ENCODE results near the gene PTPRC.

DNA sequence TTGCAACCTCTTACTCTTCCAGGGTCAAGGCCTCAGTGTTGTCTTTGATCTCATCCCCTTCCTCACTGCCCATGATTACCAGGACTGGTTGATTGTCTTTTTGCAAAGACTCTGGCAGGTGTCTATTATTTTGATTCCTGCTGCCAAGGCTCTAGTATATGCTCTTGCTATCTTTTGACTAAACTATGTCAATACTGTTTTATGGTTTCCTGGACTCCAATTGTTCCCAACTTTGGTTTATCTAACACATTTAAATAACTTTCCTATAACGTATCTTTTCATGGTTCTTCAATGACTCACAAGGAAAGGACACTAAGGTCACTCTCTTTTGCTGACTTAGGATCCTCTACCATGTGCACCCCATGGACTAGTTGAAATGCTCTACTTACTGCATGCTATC, 141.5 kb downstream of the PTPRC start:
- TF ChIP-seq, protein P1, sequence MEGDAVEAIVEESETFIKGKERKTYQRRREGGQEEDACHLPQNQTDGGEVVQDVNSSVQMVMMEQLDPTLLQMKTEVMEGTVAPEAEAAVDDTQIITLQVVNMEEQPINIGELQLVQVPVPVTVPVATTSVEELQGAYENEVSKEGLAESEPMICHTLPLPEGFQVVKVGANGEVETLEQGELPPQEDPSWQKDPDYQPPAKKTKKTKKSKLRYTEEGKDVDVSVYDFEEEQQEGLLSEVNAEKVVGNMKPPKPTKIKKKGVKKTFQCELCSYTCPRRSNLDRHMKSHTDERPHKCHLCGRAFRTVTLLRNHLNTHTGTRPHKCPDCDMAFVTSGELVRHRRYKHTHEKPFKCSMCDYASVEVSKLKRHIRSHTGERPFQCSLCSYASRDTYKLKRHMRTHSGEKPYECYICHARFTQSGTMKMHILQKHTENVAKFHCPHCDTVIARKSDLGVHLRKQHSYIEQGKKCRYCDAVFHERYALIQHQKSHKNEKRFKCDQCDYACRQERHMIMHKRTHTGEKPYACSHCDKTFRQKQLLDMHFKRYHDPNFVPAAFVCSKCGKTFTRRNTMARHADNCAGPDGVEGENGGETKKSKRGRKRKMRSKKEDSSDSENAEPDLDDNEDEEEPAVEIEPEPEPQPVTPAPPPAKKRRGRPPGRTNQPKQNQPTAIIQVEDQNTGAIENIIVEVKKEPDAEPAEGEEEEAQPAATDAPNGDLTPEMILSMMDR (IDR thresholded peaks at IDR 0.05) = no peak
- no peak for TF ChIP-seq POLR2A (IDR thresholded peaks at IDR 0.05)

Measured in ovary (tissue), 3 donors.